DOHH2 (cell line): Measurements from ENCODE around the gene API5.

Experiments
- EZH2phosphoT487 ChIP-seq: fragments of 200-600 bp; sonication (generic); IDR thresholded peaks from 2 replicates; pipeline ENCODE4 v1.6.1; 2017; ENCODE audit warnings: borderline replicate concordance, mild to moderate bottlenecking, antibody characterized with exemption, low read length, moderate library complexity, mixed read lengths
- TF ChIP-seq, protein P1 (sequence below): fragments of 200-600 bp; sonication (generic); IDR thresholded peaks from one replicate; pipeline ENCODE4 v1.5.1; 2014; ENCODE audit warnings: antibody characterized with exemption, mild to moderate bottlenecking, low read depth, low read length; ENCODE audit not compliant: poor library complexity, severe bottlenecking

DNA sequence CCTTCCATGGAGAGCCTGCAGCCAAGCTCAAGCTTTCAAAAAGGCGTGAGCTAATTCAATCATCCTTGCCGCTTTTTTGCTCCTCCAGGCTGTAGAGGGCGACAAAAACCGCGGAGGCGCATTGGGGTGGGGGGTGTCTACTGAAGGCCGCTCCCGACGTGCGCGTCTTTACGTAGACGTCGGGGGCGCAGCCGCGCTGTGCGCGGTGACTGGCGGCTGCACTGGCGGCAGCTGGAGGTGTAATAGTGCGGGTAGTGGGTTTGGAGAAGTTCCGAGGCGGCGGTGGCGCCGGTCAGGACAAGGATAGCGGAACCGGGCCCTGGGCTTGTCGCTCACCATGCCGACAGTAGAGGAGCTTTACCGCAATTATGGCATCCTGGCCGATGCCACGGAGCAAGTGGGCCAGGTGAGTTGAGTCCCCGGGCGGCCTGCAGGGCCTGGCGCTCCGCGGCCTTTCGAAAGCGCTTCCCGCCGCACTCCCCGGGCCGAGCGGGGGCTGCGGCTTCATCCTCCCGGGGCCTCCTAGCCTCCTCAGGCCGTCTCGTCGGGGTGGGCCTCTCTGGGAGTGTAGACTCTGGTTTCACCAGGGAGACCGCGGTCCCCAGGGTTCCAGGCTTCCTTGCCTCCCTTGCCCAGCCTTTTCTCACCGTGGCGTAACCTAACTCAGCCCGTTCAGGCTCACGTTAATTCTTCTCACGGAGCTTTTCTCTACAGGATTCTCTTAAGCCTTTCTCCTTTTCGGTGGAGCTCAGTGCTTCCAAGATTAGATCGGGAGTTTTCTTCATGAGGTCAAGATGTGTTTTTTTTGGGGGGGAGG lies at the start of gene API5:
- TF ChIP-seq, protein P1, sequence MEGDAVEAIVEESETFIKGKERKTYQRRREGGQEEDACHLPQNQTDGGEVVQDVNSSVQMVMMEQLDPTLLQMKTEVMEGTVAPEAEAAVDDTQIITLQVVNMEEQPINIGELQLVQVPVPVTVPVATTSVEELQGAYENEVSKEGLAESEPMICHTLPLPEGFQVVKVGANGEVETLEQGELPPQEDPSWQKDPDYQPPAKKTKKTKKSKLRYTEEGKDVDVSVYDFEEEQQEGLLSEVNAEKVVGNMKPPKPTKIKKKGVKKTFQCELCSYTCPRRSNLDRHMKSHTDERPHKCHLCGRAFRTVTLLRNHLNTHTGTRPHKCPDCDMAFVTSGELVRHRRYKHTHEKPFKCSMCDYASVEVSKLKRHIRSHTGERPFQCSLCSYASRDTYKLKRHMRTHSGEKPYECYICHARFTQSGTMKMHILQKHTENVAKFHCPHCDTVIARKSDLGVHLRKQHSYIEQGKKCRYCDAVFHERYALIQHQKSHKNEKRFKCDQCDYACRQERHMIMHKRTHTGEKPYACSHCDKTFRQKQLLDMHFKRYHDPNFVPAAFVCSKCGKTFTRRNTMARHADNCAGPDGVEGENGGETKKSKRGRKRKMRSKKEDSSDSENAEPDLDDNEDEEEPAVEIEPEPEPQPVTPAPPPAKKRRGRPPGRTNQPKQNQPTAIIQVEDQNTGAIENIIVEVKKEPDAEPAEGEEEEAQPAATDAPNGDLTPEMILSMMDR, result peak; percentile 79
- TF ChIP-seq EZH2phosphoT487, result no peak
